Vagina (tissue), 2 donors: ENCODE data around the gene CBFA2T3.

ENCODE experiments used
- POLR2A ChIP-seq, 2 donors: fragments of 450-650 bp; IDR thresholded peaks; one replicate each; pipeline ENCODE4 v1.6.1; 2017; ENCODE audit warnings: antibody characterized with exemption in 2 of 2, mild to moderate bottlenecking in 2 of 2, moderate library complexity in 2 of 2
- POLR2AphosphoS5 ChIP-seq, 2 donors: sonication (generic); formaldehyde crosslinking; IDR thresholded peaks; one replicate each; pipeline ENCODE4 v1.9.0; 2017; ENCODE audit warnings: antibody characterized with exemption in 2 of 2, mild to moderate bottlenecking in 2 of 2, low read depth in 1 of 2; ENCODE audit not compliant: insufficient read depth in 1 of 2
- TF ChIP-seq, protein P1 (sequence below), 3 experiments: fragments of 450-650 bp in 2 of 3; fragments of 200-600 bp in 1 of 3; sonication (generic) in 1 of 3; IDR thresholded peaks; one replicate each; pipeline ENCODE4 v1.5.1; 2017 to 2019; ENCODE audit warnings: antibody characterized with exemption in 3 of 3, mild to moderate bottlenecking in 2 of 3, moderate library complexity in 2 of 3

DNA sequence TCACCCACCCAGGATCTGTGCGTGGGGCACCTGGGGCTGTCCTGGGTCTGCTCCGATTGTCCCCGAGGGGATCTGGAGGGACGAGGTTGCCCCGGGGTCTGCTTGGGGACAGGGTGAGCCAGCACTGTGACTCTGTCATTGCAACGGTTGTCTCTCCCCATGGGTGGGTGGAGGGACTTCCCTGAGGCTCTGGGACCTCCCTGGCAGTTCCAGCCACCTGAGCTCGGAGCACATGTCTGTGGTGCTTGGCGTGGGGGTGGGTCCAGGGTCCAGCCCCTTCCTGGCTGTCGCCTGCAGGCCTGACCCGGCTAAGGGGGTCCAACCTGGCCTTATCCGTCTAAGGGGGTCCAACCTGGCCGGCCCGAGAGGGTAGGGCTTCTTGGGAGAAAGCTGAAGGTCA, 8.5 kb upstream of the CBFA2T3 start:
- no peak for TF ChIP-seq POLR2A (IDR thresholded peaks at IDR 0.05)
- TF ChIP-seq, protein P1, sequence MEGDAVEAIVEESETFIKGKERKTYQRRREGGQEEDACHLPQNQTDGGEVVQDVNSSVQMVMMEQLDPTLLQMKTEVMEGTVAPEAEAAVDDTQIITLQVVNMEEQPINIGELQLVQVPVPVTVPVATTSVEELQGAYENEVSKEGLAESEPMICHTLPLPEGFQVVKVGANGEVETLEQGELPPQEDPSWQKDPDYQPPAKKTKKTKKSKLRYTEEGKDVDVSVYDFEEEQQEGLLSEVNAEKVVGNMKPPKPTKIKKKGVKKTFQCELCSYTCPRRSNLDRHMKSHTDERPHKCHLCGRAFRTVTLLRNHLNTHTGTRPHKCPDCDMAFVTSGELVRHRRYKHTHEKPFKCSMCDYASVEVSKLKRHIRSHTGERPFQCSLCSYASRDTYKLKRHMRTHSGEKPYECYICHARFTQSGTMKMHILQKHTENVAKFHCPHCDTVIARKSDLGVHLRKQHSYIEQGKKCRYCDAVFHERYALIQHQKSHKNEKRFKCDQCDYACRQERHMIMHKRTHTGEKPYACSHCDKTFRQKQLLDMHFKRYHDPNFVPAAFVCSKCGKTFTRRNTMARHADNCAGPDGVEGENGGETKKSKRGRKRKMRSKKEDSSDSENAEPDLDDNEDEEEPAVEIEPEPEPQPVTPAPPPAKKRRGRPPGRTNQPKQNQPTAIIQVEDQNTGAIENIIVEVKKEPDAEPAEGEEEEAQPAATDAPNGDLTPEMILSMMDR (IDR thresholded peaks at IDR 0.05): no peak
- TF ChIP-seq POLR2AphosphoS5 (IDR thresholded peaks at IDR 0.05; ENCODE audit: insufficient read depth in 1 of 2, low read depth in 1 of 2): no peak
